GM19467 (cell line): ENCODE results near the gene AGXT.

Experiments
- ATAC-seq: cut with Tn5 transposase; IDR thresholded peaks from one replicate; pipeline ENCODE4 v1.9.1; 2021; ENCODE audit warnings: mild to moderate bottlenecking, moderate library complexity; ENCODE audit not compliant: unreplicated experiment

The AGXT gene

DNA sequence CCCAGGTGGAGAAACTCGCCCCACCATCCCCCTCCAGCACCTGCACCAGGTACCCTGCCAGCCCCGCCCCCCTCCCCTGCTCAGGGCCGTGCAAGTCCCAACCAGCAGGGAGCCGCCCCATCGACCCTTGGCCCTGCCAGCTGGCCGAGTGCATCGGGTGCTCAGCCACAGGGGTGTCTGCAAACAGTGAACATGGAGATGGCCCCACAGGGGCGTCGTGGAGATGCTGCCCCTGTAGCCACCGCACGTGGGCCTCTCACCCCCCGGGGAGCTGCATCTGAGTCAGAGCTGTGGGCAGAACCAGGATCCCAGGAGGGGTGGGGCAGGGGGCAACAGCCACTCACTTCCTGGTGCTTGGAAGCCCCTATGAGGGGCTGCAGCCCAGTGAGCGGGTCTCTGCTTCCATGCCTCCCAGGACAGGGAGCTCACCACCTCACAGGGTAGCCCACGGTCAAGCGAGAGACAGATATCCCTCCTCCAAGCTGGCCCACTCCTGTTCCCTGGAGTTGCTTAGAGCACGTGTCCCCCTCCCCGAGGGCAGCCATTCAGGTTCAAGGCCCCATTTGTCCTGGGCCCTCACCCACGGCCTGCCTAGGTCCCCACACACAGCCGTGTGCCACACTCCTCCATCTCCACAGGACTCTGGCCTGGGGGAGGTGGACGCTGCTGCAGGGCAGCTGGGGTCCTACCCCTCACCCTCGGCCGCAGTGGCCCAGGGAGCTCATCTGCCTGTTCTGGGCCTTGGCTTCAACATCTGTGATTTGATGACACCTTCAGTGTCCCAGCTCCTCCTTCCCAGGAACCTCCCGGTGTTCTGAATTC is 28.5 kb downstream of the AGXT start:
- no peak for ATAC-seq

- ATAC-seq: no peak
These were observed 29.6 kb downstream of the AGXT start for GRCh38 chr2:240898108-240898730.

DNA sequence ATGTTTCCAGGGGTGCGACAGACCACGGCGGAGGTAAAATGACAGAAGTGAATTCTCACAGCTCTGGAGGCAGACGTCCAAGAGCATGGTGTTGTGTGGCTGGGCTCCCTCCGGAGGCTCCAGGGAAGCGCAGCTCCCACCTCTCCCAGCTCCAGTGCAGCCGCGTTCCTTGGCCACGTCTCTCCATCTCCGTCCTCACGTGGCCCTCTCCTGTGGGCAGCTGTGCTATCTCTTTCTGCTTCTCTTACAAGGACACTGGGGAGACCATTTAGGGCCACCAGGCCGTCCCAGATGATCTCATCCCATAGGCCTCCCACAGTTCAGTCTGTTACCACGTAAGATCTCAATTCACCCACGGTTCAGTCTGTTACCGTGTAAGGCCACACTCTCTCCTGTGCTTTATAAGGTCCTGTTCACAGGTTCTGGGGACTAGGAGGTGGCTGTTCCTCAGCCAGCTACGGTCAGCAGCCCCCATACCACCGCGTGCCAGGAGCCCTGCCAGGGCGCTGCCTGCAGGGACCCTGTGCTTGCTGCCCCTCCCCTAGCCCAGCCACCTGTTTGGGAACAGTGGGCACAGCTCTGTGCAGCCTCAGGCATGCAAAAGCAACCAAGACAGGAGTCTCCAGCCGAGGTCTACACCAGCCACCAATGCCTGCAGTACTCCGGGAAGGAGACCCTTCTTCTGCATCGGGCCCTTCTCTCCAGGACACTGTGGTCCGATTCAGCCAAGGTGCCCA is 30.3 kb downstream of the AGXT start:
- no peak for ATAC-seq

GRCh38 chr2:240899468-240899865 is 30.8 kb downstream of the AGXT start:
- no peak for ATAC-seq

GRCh38 chr2:240900141-240900860 is 31.7 kb downstream of the AGXT start:
- ATAC-seq: no peak

- no peak for ATAC-seq
These were observed 33.5 kb downstream of the AGXT start for GRCh38 chr2:240901986-240902614.

- no peak for ATAC-seq
These were observed 34.0 kb downstream of the AGXT start for GRCh38 chr2:240902615-240903041.

DNA sequence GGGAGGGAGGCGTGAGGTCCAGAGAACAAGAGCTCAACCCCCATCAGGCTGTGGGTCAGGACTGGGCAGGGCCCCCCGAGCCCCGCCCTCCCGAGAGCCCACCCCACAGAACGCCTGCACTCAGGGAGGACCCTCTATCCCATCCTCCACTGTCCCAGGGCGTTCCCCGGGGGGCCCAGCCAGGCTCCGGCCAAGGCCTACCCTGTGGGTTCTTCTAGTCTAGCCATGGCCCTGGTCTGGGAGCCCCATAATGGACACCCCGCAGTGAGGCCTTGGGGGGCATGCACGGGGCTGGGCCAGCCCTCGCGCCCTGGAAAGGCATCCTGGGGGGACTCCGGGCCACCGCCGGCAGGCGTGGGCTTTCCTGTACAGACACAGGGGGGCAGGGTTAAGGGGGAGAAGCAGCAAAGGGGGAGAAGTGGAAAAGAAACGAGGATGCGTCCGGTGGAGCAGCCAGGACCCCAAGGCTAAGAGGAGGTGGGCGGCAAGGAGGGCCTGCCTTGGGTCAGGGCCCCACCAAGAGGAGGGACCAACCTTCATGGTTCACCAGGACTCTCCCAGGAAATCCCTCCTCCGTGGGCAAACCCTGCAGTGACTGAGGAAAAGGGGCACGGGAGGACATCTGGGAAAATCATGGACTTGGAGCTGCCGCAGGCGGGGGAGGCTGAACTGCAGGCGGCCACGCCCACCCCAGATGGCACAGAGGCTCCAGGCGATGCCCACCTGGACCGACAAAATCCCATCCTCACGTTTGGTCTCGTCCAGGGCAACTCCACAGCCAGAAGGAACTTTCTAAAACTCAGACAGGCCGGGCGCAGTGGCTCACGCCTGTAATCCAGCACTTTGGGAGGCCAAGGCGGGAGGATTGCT is 34.8 kb downstream of the AGXT start:
- ATAC-seq: no peak

- no peak for ATAC-seq
These were observed 35.9 kb downstream of the AGXT start for GRCh38 chr2:240904216-240905175.

DNA sequence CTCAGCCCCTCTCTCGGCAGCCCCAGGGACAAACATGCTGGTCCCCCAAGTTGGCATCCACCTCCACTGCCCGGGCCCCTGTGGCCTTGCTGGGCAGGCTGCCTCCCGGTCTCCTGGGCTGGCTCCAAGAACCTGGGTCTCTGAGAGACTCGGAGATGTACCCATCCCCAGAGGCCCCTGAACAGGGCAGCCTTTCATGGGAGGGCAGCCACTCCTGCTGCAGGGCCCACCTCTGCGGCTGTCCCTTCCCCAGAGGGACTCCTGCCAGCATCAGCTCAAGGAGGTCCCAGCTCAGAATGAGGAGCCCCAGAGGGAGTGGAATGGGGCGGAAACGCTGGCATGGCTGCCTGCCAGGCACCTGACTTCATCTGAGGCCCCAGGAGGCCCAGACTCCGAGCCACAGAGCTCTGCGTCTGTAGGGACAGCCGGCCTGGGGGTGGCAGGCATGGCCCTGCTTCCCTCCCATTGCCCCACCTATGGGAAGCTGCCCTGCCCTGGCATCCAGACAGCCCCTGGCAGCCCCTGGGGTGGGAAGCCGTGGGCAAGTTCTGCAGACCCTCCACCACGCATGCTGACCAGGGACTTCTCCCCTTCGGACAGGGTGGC is 36.7 kb downstream of the AGXT start:
- no peak for ATAC-seq

- ATAC-seq: no peak
These were observed 37.7 kb downstream of the AGXT start, which contains the start of gene CROCC2 for GRCh38 chr2:240906141-240906910. Gene CROCC2, plus strand, starts transcription at chr2:240906336. Its CDS starts 178 bp downstream, at chr2:240906514.

GRCh38 chr2:240906911-240907590 is 38.4 kb downstream of the AGXT start:
- ATAC-seq: no peak

- no peak for ATAC-seq
These were observed 40.8 kb downstream of the AGXT start for GRCh38 chr2:240909216-240909974.

DNA sequence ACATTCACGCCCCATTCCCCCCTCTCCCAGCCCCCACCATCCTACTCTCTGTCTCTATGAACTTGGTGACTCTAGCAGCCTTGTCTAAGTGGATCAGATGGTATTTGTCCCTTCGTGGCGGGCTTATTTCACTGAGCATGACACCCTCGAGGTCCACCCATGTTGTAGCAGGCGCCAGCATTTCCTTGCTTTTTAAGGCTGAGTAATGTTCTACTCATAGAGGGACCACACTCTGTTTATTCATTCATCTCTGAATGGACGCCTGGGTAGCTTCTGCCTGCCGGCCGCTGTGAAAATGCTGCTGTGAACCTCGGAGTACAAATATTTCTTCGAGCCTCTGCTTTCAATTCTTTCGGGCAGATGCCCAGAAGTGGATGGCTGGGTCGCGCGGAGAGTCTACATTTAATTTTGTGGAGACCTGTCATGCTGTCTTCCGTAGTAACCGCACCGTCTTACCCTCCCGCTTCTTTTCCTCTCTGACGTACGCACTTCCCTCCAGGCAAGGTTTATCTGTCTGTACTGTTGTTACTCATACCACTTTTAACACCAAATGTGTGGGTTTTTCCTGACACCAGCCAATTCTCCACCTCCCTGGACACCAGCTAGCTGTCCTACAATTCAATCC is 43.1 kb downstream of the AGXT start:
- no peak for ATAC-seq
